Duodenal mucosa (tissue), 2 donors: ENCODE data around the gene YPEL2.

ENCODE experiments used
- H3K27ac ChIP-seq: one replicate; pipeline ENCODE4 v1.7.0; 2013; ENCODE audit warnings: low read depth, low read length
- H3K27me3 ChIP-seq, 2 donors: one replicate each; pipeline ENCODE4 v1.7.0; 2013; ENCODE audit warnings: low read length in 2 of 2, control low read depth in 1 of 2; ENCODE audit not compliant: insufficient read depth in 2 of 2, control insufficient read depth in 1 of 2
- H3K36me3 ChIP-seq, 2 donors: one replicate each; pipeline ENCODE4 v1.7.0; 2013; ENCODE audit warnings: low read length in 2 of 2, control low read depth in 1 of 2; ENCODE audit not compliant: insufficient read depth in 2 of 2, control insufficient read depth in 1 of 2
- H3K4me1 ChIP-seq, 2 donors: one replicate each; pipeline ENCODE4 v1.7.0; 2013; ENCODE audit warnings: low read length in 2 of 2, control low read depth in 1 of 2; ENCODE audit not compliant: insufficient read depth in 2 of 2, control insufficient read depth in 1 of 2
- H3K4me3 ChIP-seq, 2 donors: one replicate each; pipeline ENCODE4 v1.7.0; 2013; ENCODE audit warnings: low read length in 2 of 2, low read depth in 1 of 2
- H3K9ac ChIP-seq, 2 donors: one replicate each; pipeline ENCODE4 v1.7.0; 2013; ENCODE audit warnings: low read length in 2 of 2, low read depth in 1 of 2
- H3K9me3 ChIP-seq, 2 donors: one replicate each; pipeline ENCODE4 v1.7.0; 2013; ENCODE audit warnings: low read length in 2 of 2, control low read depth in 1 of 2; ENCODE audit not compliant: control insufficient read depth in 1 of 2

The YPEL2 gene

GRCh38 chr17:59440757-59441463 lies 109.5 kb downstream of the YPEL2 start:
- H3K9ac ChIP-seq = no peak overlapping the region

GRCh38 chr17:59441464-59442096 lies 110.1 kb downstream of the YPEL2 start:
- H3K4me3 ChIP-seq = no peak overlapping the region
- H3K4me1 ChIP-seq = no peaks in the 10 kb centered on the region
- no peak overlapping the region for H3K9ac ChIP-seq
- H3K9me3 ChIP-seq = no peaks in the 10 kb centered on the region
- H3K27me3 ChIP-seq = no peaks in the 10 kb centered on the region
- H3K27ac ChIP-seq = no peak overlapping the region
- H3K36me3 ChIP-seq = no peaks in the 10 kb centered on the region

More at GRCh38 chr17:59440757-59441463, 109.5 kb downstream of the YPEL2 start:
- no peak overlapping the region for H3K27ac ChIP-seq
- H3K4me1 ChIP-seq = no peaks in the 10 kb centered on the region
- no peak overlapping the region for H3K4me3 ChIP-seq
- no peaks in the 10 kb centered on the region for H3K36me3 ChIP-seq
- H3K27me3 ChIP-seq = no peaks in the 10 kb centered on the region
- H3K9me3 ChIP-seq = no peaks in the 10 kb centered on the region

GRCh38 chr17:59443106-59443505 lies 111.7 kb downstream of the YPEL2 start:
- Histone ChIP-seq H3K27ac (no peak overlapping the region), H3K9ac (no peak overlapping the region), H3K4me3 (no peak overlapping the region), H3K4me1 (no peaks in the 10 kb centered on the region), H3K9me3 (no peaks in the 10 kb centered on the region), H3K36me3 (no peaks in the 10 kb centered on the region), H3K27me3 (no peaks in the 10 kb centered on the region)
